G401.6 (cell line): ENCODE results near the gene NAA38.
"Not testable (repeated sequence)": the region's sequence is repeated elsewhere in the genome, so short reads cannot be mapped to it uniquely, and the experiment has no call there.

Source experiments
- FAIRE-seq: peaks from 2 replicates; lab custom pipeline; 2012; peaks lifted over from hg19 to GRCh38; lab: Jason Lieb, UNC

The NAA38 gene

GRCh38 chr17:7822126-7822525 is 35.2 kb downstream of the NAA38 start:
- FAIRE-seq: no peak

GRCh38 chr17:7820231-7820630 is 37.1 kb downstream of the NAA38 start:
- FAIRE-seq: no peak

GRCh38 chr17:7818746-7819645 is 38.4 kb downstream of the NAA38 start:
- no peak for FAIRE-seq

- FAIRE-seq: no peak
Measured at GRCh38 chr17:7818026-7818425, 39.3 kb downstream of the NAA38 start.

GRCh38 chr17:7817643-7817964 is 39.8 kb downstream of the NAA38 start:
- FAIRE-seq: no peak

- no peak for FAIRE-seq
Measured at GRCh38 chr17:7816926-7817642, 40.3 kb downstream of the NAA38 start.

GRCh38 chr17:7814969-7815368 is 42.4 kb downstream of the NAA38 start:
- no peak for FAIRE-seq

- no peak for FAIRE-seq
Measured at GRCh38 chr17:7811251-7811650, 46.1 kb downstream of the NAA38 start.

GRCh38 chr17:7809791-7810343 is 47.5 kb downstream of the NAA38 start:
- not testable (repeated sequence) for FAIRE-seq

GRCh38 chr17:7809086-7809790 is 48.1 kb downstream of the NAA38 start:
- no peak for FAIRE-seq

GRCh38 chr17:7807206-7807605 is 50.2 kb downstream of the NAA38 start:
- FAIRE-seq: no peak
